SK-N-SH (cell line): ENCODE results near the gene CRIM1. TPM values are rescaled to one million over a fixed set of nuclear protein-coding genes. Genes with fewer than 3 reads are reported as not detected.

Experiments used
- CTCF ChIA-PET: fragments of 300-600, 350-600 bp; formaldehyde crosslinking; extraction: SDS; loops from one replicate; lab custom pipeline; 2021; lab: Yijun Ruan, JAX
- POLR2A ChIA-PET: fragments of 350-600 bp; sonication (Branson Sonifier 250); formaldehyde crosslinking; extraction: SDS; loops from one replicate; lab custom pipeline; 2020; ENCODE audit warnings: antibody characterized with exemption, inconsistent platforms; lab: Yijun Ruan, JAX
- DNase-seq: peaks from one replicate; pipeline ENCODE4 v3.0.0; 2012
- H2AFZ ChIP-seq: fragments of 200-600 bp; sonication (generic); 2 replicates; pipeline ENCODE4 v1.8.1; 2016; ENCODE audit warnings: antibody characterized with exemption, mild to moderate bottlenecking, low read depth
- H3F3A ChIP-seq: fragments of 200-600 bp; sonication (generic); replicated peaks from 2 replicates; pipeline ENCODE3; 2016; ENCODE audit warnings: antibody characterized with exemption, mild to moderate bottlenecking; ENCODE audit not compliant: insufficient read depth
- H3K27ac ChIP-seq, 2 experiments: fragments of 200-500 bp in 1 of 2; fragments of 200-600 bp in 1 of 2; sonication (Bioruptor generic) in 1 of 2; sonication (generic), shearing (Covaris generic) in 1 of 2; 2 replicates each; pipeline versions ENCODE4 v1.5.1 to v1.6.1; 2014 to 2016; ENCODE audit warnings: low read depth in 2 of 2, inconsistent platforms in 1 of 2, low read length in 1 of 2, mild to moderate bottlenecking in 1 of 2, mixed read lengths in 1 of 2
- H3K27me3 ChIP-seq: fragments of 200-600 bp; sonication (generic), shearing (Covaris generic); 2 replicates; pipeline ENCODE4 v1.6.1; 2016; ENCODE audit warnings: mixed run types; ENCODE audit not compliant: insufficient read depth
- H3K36me3 ChIP-seq, 2 experiments: fragments of 200-500 bp in 1 of 2; fragments of 200-600 bp in 1 of 2; sonication (Bioruptor generic) in 1 of 2; sonication (generic) in 1 of 2; replicated peaks in 1 of 2; 2 replicates each; pipeline versions ENCODE3 to v1.5.1; 2014 to 2016; ENCODE audit warnings: low read length in 1 of 2, mild to moderate bottlenecking in 1 of 2; ENCODE audit not compliant: insufficient read depth in 2 of 2, control insufficient read depth in 1 of 2
- H3K4me1 ChIP-seq, 2 experiments: fragments of 200-500 bp in 1 of 2; fragments of 200-600 bp in 1 of 2; sonication (Bioruptor generic) in 1 of 2; sonication (generic), shearing (Covaris generic) in 1 of 2; 2 replicates each; pipeline versions ENCODE4 v1.5.1 to v1.6.1; 2014 to 2016; ENCODE audit warnings: low read depth in 1 of 2, low read length in 1 of 2, mixed run types in 1 of 2; ENCODE audit not compliant: insufficient read depth in 2 of 2, control insufficient read depth in 1 of 2
- H3K4me2 ChIP-seq: fragments of 200-600 bp; sonication (generic), shearing (Covaris generic); 2 replicates; pipeline ENCODE4 v1.6.1; 2017; ENCODE audit warnings: mixed run types
- H3K4me3 ChIP-seq, 2 experiments: fragments of 200-500 bp in 1 of 2; fragments of 200-600 bp in 1 of 2; sonication (Bioruptor generic) in 1 of 2; sonication (generic), shearing (Covaris generic) in 1 of 2; 2 replicates each; pipeline versions ENCODE4 v1.5.1 to v1.8.1; 2014 to 2016; ENCODE audit warnings: low read depth in 2 of 2, inconsistent platforms in 1 of 2, low read length in 1 of 2, mild to moderate bottlenecking in 1 of 2, mixed read lengths in 1 of 2, moderate library complexity in 1 of 2
- H3K79me2 ChIP-seq: fragments of 200-600 bp; sonication (generic); 2 replicates; pipeline ENCODE4 v1.8.1; 2017; ENCODE audit warnings: mild to moderate bottlenecking; ENCODE audit not compliant: insufficient read depth
- H3K9ac ChIP-seq: fragments of 200-600 bp; sonication (generic); 2 replicates; pipeline ENCODE4 v1.6.1; 2017; ENCODE audit warnings: mixed run types
- H3K9me2 ChIP-seq: fragments of 200-600 bp; sonication (generic); 2 replicates; pipeline ENCODE4 v1.6.1; 2017; ENCODE audit warnings: mixed run types
- H3K9me3 ChIP-seq: fragments of 200-600 bp; sonication (generic); 2 replicates; pipeline ENCODE4 v1.6.1; 2017; ENCODE audit warnings: mixed run types, mild to moderate bottlenecking, moderate library complexity
- H4K20me1 ChIP-seq: fragments of 200-600 bp; sonication (generic); 2 replicates; pipeline ENCODE4 v1.6.1; 2017; ENCODE audit warnings: mild to moderate bottlenecking, mixed run types; ENCODE audit not compliant: insufficient read depth
- RAD21 ChIP-seq: IDR thresholded peaks from 2 replicates; pipeline ENCODE4 v1.6.1; 2012; ENCODE audit warnings: mild to moderate bottlenecking, low read length
- SMC3 ChIP-seq: IDR thresholded peaks from 2 replicates; pipeline ENCODE4 v1.6.1; 2012; ENCODE audit warnings: low read depth, low read length, improper control_type of control experiment
- TAF1 ChIP-seq: IDR thresholded peaks from 2 replicates; pipeline ENCODE4 v1.6.1; 2012; ENCODE audit warnings: low read depth, mild to moderate bottlenecking, low read length, moderate library complexity, borderline replicate concordance
- WGBS: methylation state at CpG from one replicate; pipeline ENCODE4 v1.1.6; 2017; ENCODE audit warnings: low lambda C conversion rate; 5-methylcytosine and 5-hydroxymethylcytosine counted together
- polyA plus RNA-seq, 3 experiments: library from polyadenylated mRNA; depleted of rRNA; stranded (reverse); fragments of >200 nt; gene quantifications; 2 replicates each; pipeline ENCODE4 v1.2.3, GENCODE V29; 2012
- TF ChIP-seq, protein P1 (sequence below): fragments of 200-600 bp; sonication (generic); IDR thresholded peaks from 2 replicates; pipeline ENCODE4 v1.6.1; 2017; ENCODE audit warnings: antibody characterized with exemption, mild to moderate bottlenecking, moderate library complexity
- TF ChIP-seq, protein P2 (sequence below): IDR thresholded peaks from 2 replicates; pipeline ENCODE4 v1.4.0; 2012; ENCODE audit warnings: low read depth, borderline replicate concordance

Gene CRIM1
- polyA plus RNA-seq, 1 of the 3 experiments (the other 2 are of a cell fraction): 244 TPM

DNA sequence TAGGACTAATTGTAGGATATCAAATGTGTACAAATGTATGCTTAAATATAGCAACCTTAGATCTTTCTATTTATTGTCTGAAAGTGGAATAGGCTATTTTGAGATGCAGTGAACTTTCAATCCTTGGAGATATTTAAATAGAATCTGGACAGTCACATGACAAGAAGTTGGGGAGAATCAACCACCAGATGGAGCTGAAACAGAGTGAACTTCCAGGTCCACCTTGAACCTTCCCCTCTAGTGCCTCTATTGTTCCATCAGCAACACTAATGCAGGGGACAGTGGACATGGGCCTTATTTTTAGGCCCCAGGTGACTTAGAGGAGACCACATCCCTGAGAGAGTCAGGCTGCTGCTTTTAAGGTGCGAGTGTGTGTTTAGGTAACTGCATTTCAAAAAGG is 37.0 kb upstream of the CRIM1 start:
- WGBS: 19% methylated on average over 1 of the region's 1 CpG
- Histone ChIP-seq H3K36me3 (no peaks in the 10 kb centered on the region), H3K9ac (no peak overlapping the region), H3K79me2 (no peaks in the 10 kb centered on the region), H3K27me3 (peaks cover 7% of the 10 kb centered on the region), H3K4me1 (no peaks in the 10 kb centered on the region), H3K27ac (no peak overlapping the region), H3K4me2 (no peak overlapping the region), H3F3A (no peaks in the 10 kb centered on the region), H3K9me2 (no peaks in the 10 kb centered on the region), H4K20me1 (no peaks in the 10 kb centered on the region), H3K4me3 (no peak overlapping the region), H2AFZ (no peak overlapping the region), H3K9me3 (no peaks in the 10 kb centered on the region)
- TF ChIP-seq SMC3: 0 out of 2 replicates have a peak, but pooled peaks have one; percentile 19
- TF ChIP-seq, protein P1, sequence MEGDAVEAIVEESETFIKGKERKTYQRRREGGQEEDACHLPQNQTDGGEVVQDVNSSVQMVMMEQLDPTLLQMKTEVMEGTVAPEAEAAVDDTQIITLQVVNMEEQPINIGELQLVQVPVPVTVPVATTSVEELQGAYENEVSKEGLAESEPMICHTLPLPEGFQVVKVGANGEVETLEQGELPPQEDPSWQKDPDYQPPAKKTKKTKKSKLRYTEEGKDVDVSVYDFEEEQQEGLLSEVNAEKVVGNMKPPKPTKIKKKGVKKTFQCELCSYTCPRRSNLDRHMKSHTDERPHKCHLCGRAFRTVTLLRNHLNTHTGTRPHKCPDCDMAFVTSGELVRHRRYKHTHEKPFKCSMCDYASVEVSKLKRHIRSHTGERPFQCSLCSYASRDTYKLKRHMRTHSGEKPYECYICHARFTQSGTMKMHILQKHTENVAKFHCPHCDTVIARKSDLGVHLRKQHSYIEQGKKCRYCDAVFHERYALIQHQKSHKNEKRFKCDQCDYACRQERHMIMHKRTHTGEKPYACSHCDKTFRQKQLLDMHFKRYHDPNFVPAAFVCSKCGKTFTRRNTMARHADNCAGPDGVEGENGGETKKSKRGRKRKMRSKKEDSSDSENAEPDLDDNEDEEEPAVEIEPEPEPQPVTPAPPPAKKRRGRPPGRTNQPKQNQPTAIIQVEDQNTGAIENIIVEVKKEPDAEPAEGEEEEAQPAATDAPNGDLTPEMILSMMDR: peak; percentile 33
- TF ChIP-seq RAD21: no peak
- TF ChIP-seq, protein P2, sequence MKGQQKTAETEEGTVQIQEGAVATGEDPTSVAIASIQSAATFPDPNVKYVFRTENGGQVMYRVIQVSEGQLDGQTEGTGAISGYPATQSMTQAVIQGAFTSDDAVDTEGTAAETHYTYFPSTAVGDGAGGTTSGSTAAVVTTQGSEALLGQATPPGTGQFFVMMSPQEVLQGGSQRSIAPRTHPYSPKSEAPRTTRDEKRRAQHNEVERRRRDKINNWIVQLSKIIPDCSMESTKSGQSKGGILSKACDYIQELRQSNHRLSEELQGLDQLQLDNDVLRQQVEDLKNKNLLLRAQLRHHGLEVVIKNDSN: peak; percentile 38; the same call in 1 of the 2 replicates
- CTCF ChIA-PET: interaction anchor here (2.5 kb wide), 1 partner anchor 347 kb away, joined by 6 read pairs; no protein-coding TSS in a partner anchor
- POLR2A ChIA-PET: no interaction called here
- no peak for DNase-seq

DNA sequence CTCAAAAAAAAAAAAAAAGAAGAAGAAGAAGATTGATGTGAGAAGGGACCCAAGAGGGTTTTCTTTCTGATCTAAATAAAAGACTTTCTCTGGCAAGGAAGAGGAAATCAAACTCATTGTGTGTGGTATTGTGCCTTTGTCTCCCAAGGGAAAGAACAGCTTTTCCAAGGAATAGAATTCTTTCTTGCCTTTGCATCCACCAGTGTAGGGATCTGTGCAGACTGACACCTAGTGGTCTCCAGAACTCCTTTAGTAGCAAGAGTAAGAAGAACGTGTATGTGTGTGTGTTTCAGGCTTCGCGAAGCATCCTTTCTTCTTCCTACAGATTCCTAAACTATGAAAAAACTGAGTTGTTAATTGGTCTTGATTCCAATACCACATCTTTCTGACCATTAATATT is 33.5 kb upstream of the CRIM1 start:
- Histone ChIP-seq H3K36me3 (no peaks in the 10 kb centered on the region), H3K27ac (no peak overlapping the region), H3K27me3 (no peaks in the 10 kb centered on the region; the same call in 1 of the 2 replicates), H3K79me2 (no peaks in the 10 kb centered on the region), H3K4me3 (no peak overlapping the region), H2AFZ (no peak overlapping the region), H3K4me1 (no peaks in the 10 kb centered on the region), H4K20me1 (no peaks in the 10 kb centered on the region), H3K9me2 (no peaks in the 10 kb centered on the region)
- ChIA-PET POLR2A (no interaction called here), CTCF (interaction anchor here (0.7 to 1.3 kb wide), 2 partner anchors 17 to 28 kb away, joined by 3 to 4 read pairs; no protein-coding TSS in a partner anchor)
- 51% methylated on average over 3 of the region's 3 CpGs for WGBS
- DNase-seq: no peak
- peak; percentile 52 for TF ChIP-seq RAD21
- TF ChIP-seq, protein P1: peak; percentile 61
- peak; percentile 42 for TF ChIP-seq SMC3
- TF ChIP-seq TAF1: no peak
- TF ChIP-seq, all 33 proteins: peak for 3
- no peak overlapping the region for H3K9ac ChIP-seq
- H3F3A ChIP-seq: no peaks in the 10 kb centered on the region
- H3K4me2 ChIP-seq: no peak overlapping the region
- H3K9me3 ChIP-seq: no peaks in the 10 kb centered on the region
